Activated CD4-positive, alpha-beta T cell treated with anti-CD3 and anti-CD28 coated beads for 36 hours (primary cell): Measurements from ENCODE around the gene MATR3. TPM values are rescaled to one million over a fixed set of nuclear protein-coding genes. Genes with fewer than 3 reads are reported as not detected.

Source experiments
- ATAC-seq: fragments of 200-7000 bp; cut with Tn5 transposase; one replicate; pipeline ENCODE4 v1.10.0; 2021; ENCODE audit warnings: mild to moderate bottlenecking, moderate library complexity
- CTCF ChIA-PET: fragments of 350-600 bp; sonication (Branson Sonifier 250); formaldehyde crosslinking; loops from one replicate; lab custom pipeline; 2021; ENCODE audit warnings: antibody characterized with exemption; lab: Charles Lee
- POLR2A ChIA-PET: fragments of 350-600 bp; sonication (Branson Sonifier 250); formaldehyde crosslinking; loops from one replicate; lab custom pipeline; 2021; ENCODE audit warnings: antibody characterized with exemption, inconsistent platforms; lab: Charles Lee
- DNase-seq: peaks from one replicate; pipeline ENCODE4 v3.0.0-alpha.2; 2020
- H3K27ac Mint-ChIP-seq: one replicate; pipeline ENCODE4 v1.8.0; 2021; ENCODE audit warnings: mixed read lengths
- H3K27me3 Mint-ChIP-seq: one replicate; pipeline ENCODE4 v1.8.0; 2021; ENCODE audit warnings: mixed read lengths
- H3K36me3 Mint-ChIP-seq: one replicate; pipeline ENCODE4 v1.8.0; 2021; ENCODE audit warnings: low read depth, mixed read lengths
- H3K4me1 Mint-ChIP-seq: one replicate; pipeline ENCODE4 v1.8.0; 2021; ENCODE audit warnings: mixed read lengths
- H3K4me3 Mint-ChIP-seq: one replicate; pipeline ENCODE4 v1.8.0; 2021; ENCODE audit warnings: mild to moderate bottlenecking, moderate library complexity, mixed read lengths
- H3K9me3 Mint-ChIP-seq: one replicate; pipeline ENCODE4 v1.8.0; 2021; ENCODE audit warnings: low read depth, mixed read lengths
- intact Hi-C, 2 experiments: fragments of 100-400 bp; cut with DNase I in 1 of 2; cut with micrococcal nuclease in 1 of 2; formaldehyde crosslinking; loops; one replicate each; pipeline versions ENCODE4 v1.14.2 to v1.15.1; 2022 to 2024; cut with DNase I, micrococcal nuclease
- total RNA-seq, 2 experiments: library from RNA; stranded (reverse); gene quantifications; one replicate each; pipeline ENCODE4 v1.2.3, GENCODE V29; 2021

The MATR3 gene, protein sequence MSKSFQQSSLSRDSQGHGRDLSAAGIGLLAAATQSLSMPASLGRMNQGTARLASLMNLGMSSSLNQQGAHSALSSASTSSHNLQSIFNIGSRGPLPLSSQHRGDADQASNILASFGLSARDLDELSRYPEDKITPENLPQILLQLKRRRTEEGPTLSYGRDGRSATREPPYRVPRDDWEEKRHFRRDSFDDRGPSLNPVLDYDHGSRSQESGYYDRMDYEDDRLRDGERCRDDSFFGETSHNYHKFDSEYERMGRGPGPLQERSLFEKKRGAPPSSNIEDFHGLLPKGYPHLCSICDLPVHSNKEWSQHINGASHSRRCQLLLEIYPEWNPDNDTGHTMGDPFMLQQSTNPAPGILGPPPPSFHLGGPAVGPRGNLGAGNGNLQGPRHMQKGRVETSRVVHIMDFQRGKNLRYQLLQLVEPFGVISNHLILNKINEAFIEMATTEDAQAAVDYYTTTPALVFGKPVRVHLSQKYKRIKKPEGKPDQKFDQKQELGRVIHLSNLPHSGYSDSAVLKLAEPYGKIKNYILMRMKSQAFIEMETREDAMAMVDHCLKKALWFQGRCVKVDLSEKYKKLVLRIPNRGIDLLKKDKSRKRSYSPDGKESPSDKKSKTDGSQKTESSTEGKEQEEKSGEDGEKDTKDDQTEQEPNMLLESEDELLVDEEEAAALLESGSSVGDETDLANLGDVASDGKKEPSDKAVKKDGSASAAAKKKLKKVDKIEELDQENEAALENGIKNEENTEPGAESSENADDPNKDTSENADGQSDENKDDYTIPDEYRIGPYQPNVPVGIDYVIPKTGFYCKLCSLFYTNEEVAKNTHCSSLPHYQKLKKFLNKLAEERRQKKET
- total RNA-seq = 100 to 1,000 TPM; 113 to 133 TPM

DNA sequence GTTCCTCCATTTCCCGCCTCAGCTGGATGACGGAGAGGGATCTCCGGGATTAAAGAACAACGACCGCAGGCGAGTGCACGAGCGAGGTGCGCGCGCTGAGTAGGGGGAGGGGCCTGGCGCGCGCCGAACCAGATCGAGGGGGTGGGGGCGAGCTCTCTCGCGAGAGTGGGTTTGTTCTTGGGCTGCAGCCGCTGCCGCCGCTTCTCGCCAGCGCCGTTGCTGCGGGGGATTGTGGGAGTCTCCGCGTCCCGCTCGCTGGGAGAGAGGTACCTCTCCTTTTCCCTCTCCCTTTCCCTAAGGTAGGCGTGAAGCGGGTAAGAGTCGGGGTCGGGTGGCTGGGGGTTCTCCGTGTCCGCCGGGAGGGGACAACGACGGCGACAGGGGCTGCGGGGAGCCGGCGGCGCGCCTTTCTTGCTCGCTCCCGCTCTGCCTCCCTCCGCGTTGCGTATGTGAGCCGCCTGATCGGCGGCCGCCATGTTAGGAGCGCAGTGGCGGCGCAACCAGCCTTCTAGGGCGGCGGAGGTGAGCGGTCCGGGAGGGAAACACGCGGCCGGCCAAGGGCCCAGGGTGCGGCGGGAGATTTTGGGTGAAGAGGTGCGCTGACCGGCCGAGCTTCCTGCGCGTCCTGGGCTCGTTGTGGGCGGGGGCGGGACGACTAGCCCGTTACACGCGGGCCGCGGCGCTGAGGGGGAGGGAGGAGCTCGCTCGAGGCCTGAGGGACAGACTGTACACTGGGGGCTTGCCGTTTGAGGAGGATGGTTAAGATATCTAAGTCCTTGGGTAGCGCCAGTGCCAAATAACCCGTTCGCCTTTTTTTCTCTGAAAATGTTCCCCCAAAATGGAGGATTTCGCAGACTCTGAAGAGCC is at the start of gene MATR3:
TSS of gene MATR3 (plus strand) at position 234 of the 867 bp plus-strand sequence. CDS start 13,676 bp downstream, outside the sequence.
- POLR2A ChIA-PET = interaction anchor here (0.6 to 2.3 kb wide), 12 partner anchors 10 to 718 kb away, joined by 3 to 16 read pairs (median 5); partner anchors contain the start of genes HSPA9, MZB1 and PAIP2
- peaks cover 43% of the 10 kb centered on the region for H3K36me3 Mint-ChIP-seq

DNA sequence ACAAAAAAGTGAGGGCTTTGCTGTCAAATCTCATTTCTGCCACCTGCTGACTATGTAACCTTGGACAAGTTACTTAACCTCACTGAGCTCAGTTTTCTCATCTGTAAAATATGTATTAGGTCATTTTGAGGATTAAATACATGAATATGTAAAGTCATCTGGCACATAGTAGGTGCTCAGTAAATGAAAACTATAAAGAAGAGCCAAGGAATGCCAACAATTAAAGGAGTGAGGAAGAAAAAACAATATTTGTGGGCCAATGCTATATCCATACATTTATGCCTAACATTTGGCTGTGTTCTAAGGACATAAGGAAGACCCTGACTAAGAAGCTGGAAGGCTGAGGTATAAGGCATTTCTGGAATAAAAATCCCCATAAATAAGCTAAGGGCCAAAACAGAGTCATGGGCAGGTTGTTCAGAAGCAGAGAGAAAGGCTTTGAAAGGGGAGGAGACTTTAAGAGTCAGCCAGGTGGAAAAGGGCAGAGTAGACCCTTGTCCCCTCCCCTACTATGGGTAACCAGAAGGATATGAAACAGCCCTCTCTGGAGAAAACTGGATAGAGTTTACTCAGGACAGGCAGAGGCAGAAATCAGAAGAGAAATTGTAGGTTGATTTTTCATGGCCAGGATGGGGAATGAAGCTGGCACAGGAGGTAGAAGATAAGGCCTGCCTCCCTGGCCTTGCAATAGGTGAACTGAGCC is 47.8 kb upstream of the MATR3 start:
- no peak for DNase-seq
- ChIA-PET POLR2A (interaction anchor here (1.3 kb wide), 1 partner anchor 520 kb away, joined by 3 read pairs; no protein-coding TSS in a partner anchor), CTCF (interaction anchor here (0.7 to 1.4 kb wide), 5 partner anchors 14 to 308 kb away, joined by 3 to 5 read pairs (median 3); partner anchors contain the start of gene SIL1)
- Mint-ChIP-seq H3K4me3 (no peak overlapping the region), H3K27me3 (peaks cover 2% of the 10 kb centered on the region), H3K27ac (peak overlapping the region; percentile 75), H3K4me1 (peaks cover 20% of the 10 kb centered on the region), H3K36me3 (no peaks in the 10 kb centered on the region), H3K9me3 (no peaks in the 10 kb centered on the region)
- peak; percentile 34 for ATAC-seq
- intact Hi-C loops = loop anchor here (2.0 to 10.0 kb wide), 4 partner anchors 27 to 593 kb away; partner anchors contain the start of gene SIL1 (in 1 of the 2)

More for the DNA sequence above, at the start of gene MATR3:
- peak within 1 kb of the TSS; percentile 97 for H3K4me3 Mint-ChIP-seq
- DNase-seq = peak; percentile 98
- intact Hi-C loops = loop anchor here (1.0 to 5.0 kb wide), 13 partner anchors 13 to 1541 kb away; partner anchors contain the start of genes PAIP2 (in 2 of the 2), ETF1 (in 1 of the 2), HNRNPA0 (in 1 of the 2) and HSPA9 (in 1 of the 2)
- H3K27me3 Mint-ChIP-seq = no peaks in the 10 kb centered on the region
- peaks cover 37% of the 10 kb centered on the region for H3K4me1 Mint-ChIP-seq
- H3K27ac Mint-ChIP-seq = peak within 1 kb of the TSS; percentile 99
- CTCF ChIA-PET = interaction anchor here (0.6 to 2.2 kb wide), 5 partner anchors 11 to 661 kb away, joined by 3 to 9 read pairs (median 4); no protein-coding TSS in a partner anchor
- no peaks in the 10 kb centered on the region for H3K9me3 Mint-ChIP-seq
- peak; percentile 92 for ATAC-seq

DNA sequence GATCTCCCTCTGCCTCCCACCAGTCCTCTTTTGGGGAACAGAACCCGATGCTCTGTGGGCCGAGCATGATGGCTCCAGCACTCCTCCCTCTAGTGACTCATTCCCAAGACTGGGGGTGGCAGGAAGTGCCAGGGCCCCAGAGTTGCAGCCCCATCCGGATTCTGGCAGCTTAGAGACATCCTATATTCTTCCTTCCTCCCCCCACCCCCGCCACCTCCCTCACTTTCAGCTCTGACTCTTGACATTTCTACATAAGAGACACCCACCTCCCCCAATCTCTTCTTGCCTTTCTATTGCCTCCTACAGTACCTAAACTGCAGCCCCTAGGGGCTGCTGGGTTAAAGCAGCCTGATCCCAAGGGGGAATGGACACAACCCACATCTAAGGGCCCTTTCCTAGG is 47.1 kb upstream of the MATR3 start:
- Mint-ChIP-seq H3K27me3 (peaks cover 2% of the 10 kb centered on the region), H3K9me3 (no peaks in the 10 kb centered on the region), H3K4me1 (peaks cover 24% of the 10 kb centered on the region), H3K36me3 (no peaks in the 10 kb centered on the region), H3K27ac (peak overlapping the region; percentile 75), H3K4me3 (no peak overlapping the region)
- DNase-seq = peak; percentile 84
- ChIA-PET CTCF (interaction anchor here (0.7 to 1.4 kb wide), 4 partner anchors 14 to 48 kb away, joined by 3 to 5 read pairs (median 4); partner anchors contain the start of gene SIL1), POLR2A (interaction anchor here (1.3 kb wide), 1 partner anchor 521 kb away, joined by 3 read pairs; no protein-coding TSS in a partner anchor)
- peak; percentile 100 for ATAC-seq
- intact Hi-C loops = loop anchor here (2.0 to 10.0 kb wide), 4 partner anchors 26 to 594 kb away; partner anchors contain the start of gene SIL1 (in 1 of the 2)

DNA sequence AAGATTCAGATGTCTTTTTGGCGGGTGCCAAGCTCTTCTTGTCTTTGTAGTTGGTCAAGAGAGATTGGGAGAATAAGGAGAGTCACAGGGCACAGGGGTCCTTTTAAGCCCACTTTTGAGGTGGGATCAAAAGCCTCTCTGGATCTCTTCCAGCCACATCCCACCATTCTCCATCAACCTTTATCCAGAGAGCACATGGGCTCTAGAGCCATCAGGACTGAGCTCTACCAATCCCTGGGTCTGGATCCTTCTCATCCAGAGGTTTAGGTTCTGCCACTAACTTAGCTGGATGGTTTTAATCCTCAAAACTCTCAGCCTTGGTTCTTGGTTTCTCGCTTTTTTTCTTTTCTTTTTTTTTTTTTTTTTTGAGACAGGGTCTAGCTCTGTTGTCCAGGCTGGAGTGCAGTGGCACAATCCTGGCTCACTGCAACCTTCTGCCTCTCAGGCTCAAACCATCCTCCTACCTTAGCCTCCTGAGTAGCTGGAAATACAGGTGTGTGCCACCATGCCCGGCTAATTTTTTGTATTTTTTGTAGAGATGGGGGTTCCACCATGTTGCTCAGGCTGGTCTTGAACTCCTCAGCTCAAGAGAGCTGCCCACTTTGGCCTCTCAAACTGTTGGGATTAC is 44.6 kb upstream of the MATR3 start:
- Mint-ChIP-seq H3K9me3 (no peaks in the 10 kb centered on the region), H3K4me3 (no peak overlapping the region), H3K4me1 (peaks cover 29% of the 10 kb centered on the region), H3K27ac (no peak overlapping the region), H3K36me3 (no peaks in the 10 kb centered on the region), H3K27me3 (no peaks in the 10 kb centered on the region)
- CTCF ChIA-PET = no interaction called here
- ATAC-seq (no peak), DNase-seq (no peak)
- intact Hi-C loops = loop anchor here (5.0 to 10.0 kb wide), 2 partner anchors 434 to 597 kb away; no protein-coding TSS in a partner anchor
- POLR2A ChIA-PET = interaction anchor here (0.6 kb wide), 1 partner anchor 99 kb away, joined by 6 read pairs; no protein-coding TSS in a partner anchor

DNA sequence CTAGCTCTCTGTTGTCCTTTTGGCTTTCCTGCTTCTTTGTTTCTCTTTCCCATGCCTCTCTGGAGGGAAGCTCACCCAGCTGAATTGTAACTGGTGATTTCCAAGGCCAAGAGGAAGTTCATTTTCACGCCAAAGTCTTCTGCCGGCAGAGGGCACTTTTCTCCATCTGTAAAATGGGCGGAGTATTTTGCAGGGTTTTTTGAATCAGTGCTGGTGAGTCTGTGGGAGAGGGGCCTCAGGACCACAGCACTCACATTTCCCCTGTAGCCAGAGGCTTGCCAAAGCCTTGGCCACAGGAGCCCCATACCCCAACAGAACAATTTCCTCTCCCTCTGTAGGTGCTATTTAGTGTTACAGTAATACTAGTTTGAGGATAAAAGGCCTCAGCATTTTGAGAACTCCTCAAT is 42.3 kb upstream of the MATR3 start:
- Mint-ChIP-seq H3K27me3 (no peaks in the 10 kb centered on the region), H3K4me3 (no peak overlapping the region), H3K4me1 (peaks cover 20% of the 10 kb centered on the region), H3K9me3 (no peaks in the 10 kb centered on the region), H3K36me3 (no peaks in the 10 kb centered on the region), H3K27ac (peak overlapping the region; percentile 61)
- CTCF ChIA-PET = interaction anchor here (0.6 to 1.3 kb wide), 14 partner anchors 9 to 396 kb away, joined by 3 to 5 read pairs (median 3); partner anchors contain the start of genes PAIP2, SIL1 and SPATA24
- peak; percentile 66 for DNase-seq
- intact Hi-C loops = loop anchor here in 1 of 2 experiments (1.0 kb wide), 1 partner anchor 142 kb away; no protein-coding TSS in a partner anchor
- POLR2A ChIA-PET = interaction anchor here (0.6 to 1.0 kb wide), 2 partner anchors 21 to 47 kb away, joined by 3 read pairs; no protein-coding TSS in a partner anchor
- ATAC-seq = peak; percentile 9

DNA sequence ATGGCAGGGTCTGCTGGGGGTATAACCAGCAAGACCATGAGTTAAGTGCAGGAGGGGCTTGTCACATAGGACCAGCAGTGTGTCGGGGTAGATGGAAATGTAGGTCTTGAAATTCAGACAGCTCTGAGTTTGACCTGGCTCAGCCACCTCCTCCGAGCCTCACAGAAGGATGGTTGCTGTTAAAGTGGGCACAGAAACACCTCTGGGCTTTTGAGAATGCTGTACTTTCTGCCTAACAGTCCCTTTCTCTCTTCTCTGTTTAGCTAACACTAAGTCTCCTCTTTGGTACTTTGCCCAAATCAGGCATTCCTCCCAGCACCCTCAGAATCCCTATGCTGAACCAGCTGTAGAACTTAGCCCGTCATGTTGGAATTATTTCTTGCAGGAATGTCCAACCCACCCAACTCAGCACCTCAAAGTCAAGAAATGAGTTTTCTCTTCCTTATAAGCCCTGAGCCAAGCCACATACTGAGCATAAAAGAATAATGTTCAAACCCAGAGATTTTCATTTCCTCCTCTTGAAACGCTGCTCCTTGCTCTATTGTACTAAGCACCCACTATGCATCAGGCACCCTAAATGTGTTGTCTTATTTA is 41.7 kb upstream of the MATR3 start:
- intact Hi-C loops = loop anchor here in 1 of 2 experiments (1.0 kb wide), 1 partner anchor 142 kb away; no protein-coding TSS in a partner anchor
- Mint-ChIP-seq H3K27me3 (no peaks in the 10 kb centered on the region), H3K9me3 (no peaks in the 10 kb centered on the region), H3K4me3 (no peak overlapping the region), H3K27ac (no peak overlapping the region), H3K4me1 (peaks cover 15% of the 10 kb centered on the region), H3K36me3 (no peaks in the 10 kb centered on the region)
- no peak for ATAC-seq
- DNase-seq = no peak
- ChIA-PET CTCF (interaction anchor here (0.6 to 1.3 kb wide), 9 partner anchors 13 to 212 kb away, joined by 3 to 5 read pairs (median 3); partner anchors contain the start of genes SIL1 and SPATA24), POLR2A (interaction anchor here (0.5 to 0.6 kb wide), 4 partner anchors 17 to 188 kb away, joined by 3 to 5 read pairs (median 3); no protein-coding TSS in a partner anchor)

DNA sequence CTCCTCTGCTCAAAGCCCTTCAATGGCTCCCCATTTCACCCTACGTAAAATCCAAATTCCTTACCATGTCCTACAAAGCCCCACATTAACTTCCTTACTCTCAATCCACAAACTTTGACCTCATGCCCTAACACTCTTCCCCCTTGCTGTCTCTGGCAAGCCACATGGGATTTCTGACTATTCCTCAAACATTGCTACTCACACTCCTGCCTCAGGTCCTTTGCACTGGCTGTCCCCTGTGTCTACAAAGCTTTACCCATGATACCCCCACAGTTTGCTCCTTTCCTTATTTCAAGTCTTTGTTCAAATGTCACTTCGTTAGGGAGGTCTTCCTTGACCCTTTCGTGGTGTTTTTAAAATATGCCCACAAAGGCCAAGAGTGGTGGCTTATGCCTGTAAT is 40.4 kb upstream of the MATR3 start:
- POLR2A ChIA-PET = no interaction called here
- ATAC-seq (no peak), DNase-seq (no peak)
- Mint-ChIP-seq H3K36me3 (no peaks in the 10 kb centered on the region), H3K27me3 (no peaks in the 10 kb centered on the region), H3K4me3 (no peak overlapping the region), H3K9me3 (no peaks in the 10 kb centered on the region), H3K4me1 (peaks cover 8% of the 10 kb centered on the region), H3K27ac (no peak overlapping the region)
- intact Hi-C loops = no loop called here
- CTCF ChIA-PET = interaction anchor here (1.2 kb wide), 1 partner anchor 14 kb away, joined by 5 read pairs; no protein-coding TSS in a partner anchor

DNA sequence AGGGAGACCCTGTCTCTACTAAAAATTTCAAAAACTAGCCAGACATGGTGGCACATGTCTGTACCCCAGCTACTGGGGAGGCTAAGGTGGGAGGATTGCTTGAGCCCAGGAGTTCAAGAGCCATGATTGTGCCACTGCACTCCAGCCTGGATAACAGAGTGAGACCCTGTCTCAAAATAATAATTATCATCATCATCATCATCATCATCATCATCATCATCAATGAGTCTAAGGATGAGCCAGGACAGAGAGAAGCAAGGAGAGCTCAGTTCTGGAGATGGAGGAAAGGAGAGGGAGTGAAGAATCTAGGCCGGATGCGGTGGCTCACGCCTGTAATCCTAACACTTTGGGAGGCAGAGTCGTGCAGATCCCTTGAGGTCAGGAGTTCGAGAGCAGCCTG is 36.7 kb upstream of the MATR3 start:
- H3K27ac Mint-ChIP-seq = no peak overlapping the region
- H3K27me3 Mint-ChIP-seq = peaks cover 1% of the 10 kb centered on the region
- no peaks in the 10 kb centered on the region for H3K36me3 Mint-ChIP-seq
- ATAC-seq (no peak), DNase-seq (no peak)
- CTCF ChIA-PET = interaction anchor here (0.6 to 0.9 kb wide), 2 partner anchors 662 to 708 kb away, joined by 3 to 5 read pairs; no protein-coding TSS in a partner anchor
- peaks cover 3% of the 10 kb centered on the region for H3K4me1 Mint-ChIP-seq
- intact Hi-C loops = no loop called here
- no peak overlapping the region for H3K4me3 Mint-ChIP-seq
- no peaks in the 10 kb centered on the region for H3K9me3 Mint-ChIP-seq
- POLR2A ChIA-PET = interaction anchor here (0.6 kb wide), 2 partner anchors 329 to 593 kb away, joined by 3 to 6 read pairs; no protein-coding TSS in a partner anchor
